Common myeloid progenitor, CD34-positive (primary cell): ENCODE results near the gene DNAJA4.
"Not testable (repeated sequence)": the region's sequence is repeated elsewhere in the genome, so short reads cannot be mapped to it uniquely, and the experiment has no call there.

Experiments used
- CTCF ChIA-PET: fragments of 350-600 bp; sonication (Branson Sonifier 250); formaldehyde crosslinking; loops from one replicate; lab custom pipeline; 2021; ENCODE audit warnings: antibody characterized with exemption; lab: Charles Lee
- POLR2A ChIA-PET: fragments of 350-600 bp; sonication (Branson Sonifier 250); formaldehyde crosslinking; loops from one replicate; lab custom pipeline; 2021; ENCODE audit warnings: antibody characterized with exemption; lab: Charles Lee
- DNase-seq, 3 donors: peaks; one replicate each; pipeline versions ENCODE4 v3.0.0 to v3.0.0-alpha.2; 2013
- H3K27ac ChIP-seq, 2 experiments: 1 replicate in 1 of 2; 2 replicates in 1 of 2; pipeline ENCODE4 v1.7.0; 2013; ENCODE audit warnings: inconsistent platforms in 2 of 2, low read length in 2 of 2, mild to moderate bottlenecking in 2 of 2, low read depth in 1 of 2, moderate library complexity in 1 of 2; ENCODE audit not compliant: severe bottlenecking in 2 of 2, insufficient read depth in 1 of 2, poor library complexity in 1 of 2
- H3K27me3 ChIP-seq, 5 experiments: replicated peaks in 2 of 5; 1 replicate in 3 of 5; 2 replicates in 2 of 5; pipeline versions ENCODE4 v1.6.1 to v1.7.0; 2013; ENCODE audit warnings: low read length in 4 of 5, mild to moderate bottlenecking in 2 of 5, moderate library complexity in 2 of 5, inconsistent platforms in 1 of 5; ENCODE audit not compliant: insufficient read depth in 5 of 5, control insufficient read depth in 4 of 5
- H3K36me3 ChIP-seq, 4 experiments: 1 replicate in 2 of 4; 2 replicates in 2 of 4; pipeline versions ENCODE4 v1.6.1 to v1.7.0; 2013; ENCODE audit warnings: low read length in 3 of 4, control low read depth in 1 of 4, mild to moderate bottlenecking in 1 of 4; ENCODE audit not compliant: control insufficient read depth in 4 of 4, insufficient read depth in 4 of 4
- H3K4me1 ChIP-seq, 4 experiments: 1 replicate in 3 of 4; 2 replicates in 1 of 4; pipeline versions ENCODE4 v1.6.1 to v1.7.1; 2013; ENCODE audit warnings: low read length in 3 of 4, mild to moderate bottlenecking in 3 of 4, control low read depth in 1 of 4, inconsistent platforms in 1 of 4, moderate library complexity in 1 of 4; ENCODE audit not compliant: control insufficient read depth in 4 of 4, insufficient read depth in 4 of 4; ENCODE audit errors: control extremely low read depth in 1 of 4
- H3K4me3 ChIP-seq, 7 experiments: 1 replicate in 4 of 7; 2 replicates in 3 of 7; pipeline versions ENCODE4 v1.5.1 to v1.7.0; 2013; ENCODE audit warnings: mild to moderate bottlenecking in 7 of 7, low read length in 6 of 7, moderate library complexity in 6 of 7, inconsistent platforms in 2 of 7, low read depth in 2 of 7, control low read depth in 1 of 7; ENCODE audit not compliant: insufficient read depth in 4 of 7, control insufficient read depth in 1 of 7; ENCODE audit errors: extremely low read depth in 1 of 7
- H3K9me3 ChIP-seq, 5 experiments: 1 replicate in 4 of 5; 2 replicates in 1 of 5; pipeline versions ENCODE4 v1.6.1 to v1.7.1; 2013; ENCODE audit warnings: low read length in 4 of 5, mild to moderate bottlenecking in 2 of 5, inconsistent platforms in 1 of 5, low read depth in 1 of 5, moderate library complexity in 1 of 5; ENCODE audit not compliant: control insufficient read depth in 4 of 5, insufficient read depth in 2 of 5; ENCODE audit errors: control extremely low read depth in 1 of 5
- WGBS: methylation state at CpG from one replicate; pipeline ENCODE4 v1.1.5; 2013; ENCODE audit not compliant: insufficient coverage; 5-methylcytosine and 5-hydroxymethylcytosine counted together

Gene DNAJA4

DNA sequence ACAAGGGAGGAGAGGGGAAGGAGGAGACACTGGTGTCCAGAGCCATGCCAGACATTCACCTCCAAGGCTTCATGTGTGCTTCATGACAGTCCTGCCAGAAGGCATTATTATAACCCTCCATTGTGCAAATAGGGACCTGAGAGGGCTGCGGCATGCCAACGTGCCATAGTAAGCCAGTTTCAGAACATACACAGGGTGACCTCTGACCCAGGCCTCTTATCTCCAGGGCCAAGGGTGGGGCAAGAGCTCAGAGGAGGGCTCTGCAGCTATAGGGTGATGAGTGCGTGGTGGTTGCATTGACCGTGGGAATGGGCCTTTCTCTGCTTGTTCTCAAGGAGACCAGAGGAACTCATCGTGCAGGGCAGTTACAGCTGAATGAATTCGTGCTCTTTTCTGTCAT, 20.3 kb upstream of the DNAJA4 start:
- Histone ChIP-seq H3K4me3 (no peak overlapping the region), H3K27ac (no peak overlapping the region), H3K4me1 (peaks cover 0 to 7% (median 0%) of the 10 kb centered on the region in 4 experiments), H3K36me3 (no peaks in the 10 kb centered on the region), H3K9me3 (no peaks in the 10 kb centered on the region), H3K27me3 (peaks cover 0 to 4% (median 0%) of the 10 kb centered on the region in 5 experiments)
- ChIA-PET POLR2A (interaction anchor here (0.6 kb wide), 1 partner anchor 88 kb away, joined by 5 read pairs; no protein-coding TSS in a partner anchor), CTCF (interaction anchor here (0.6 to 8.8 kb wide), 6 partner anchors 10 to 259 kb away, joined by 3 to 165 read pairs (median 3); no protein-coding TSS in a partner anchor)
- no peak for DNase-seq
- WGBS: 94% methylated on average over 6 of the region's 6 CpGs

DNA sequence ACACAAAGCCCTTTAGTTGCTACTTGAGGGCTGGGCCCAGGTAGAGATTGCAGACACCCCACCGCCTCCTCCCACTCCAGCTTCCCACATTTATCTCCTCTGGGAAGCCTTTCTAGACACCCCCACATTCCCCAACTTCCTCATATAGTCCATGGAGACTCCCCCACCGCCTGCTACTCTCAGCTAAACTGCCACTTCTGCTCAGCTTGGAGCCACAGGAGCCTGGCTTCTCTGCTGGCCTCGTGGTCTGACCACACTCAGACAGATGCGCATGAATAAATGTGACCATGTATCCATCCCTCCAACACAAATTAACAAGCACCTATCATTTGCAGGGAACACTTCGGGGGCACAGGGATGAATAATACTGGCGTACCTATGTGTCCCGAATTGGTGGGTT, 19.5 kb upstream of the DNAJA4 start:
- Histone ChIP-seq H3K4me3 (no peak overlapping the region), H3K36me3 (no peaks in the 10 kb centered on the region), H3K9me3 (no peaks in the 10 kb centered on the region), H3K27me3 (peaks cover 0 to 4% (median 0%) of the 10 kb centered on the region in 5 experiments), H3K27ac (no peak overlapping the region), H3K4me1 (peaks cover 0 to 7% (median 0%) of the 10 kb centered on the region in 4 experiments)
- 60% methylated on average over 7 of the region's 7 CpGs for WGBS
- POLR2A ChIA-PET: no interaction called here
- DNase-seq: peak in 2 of 3 donors; percentile 28 to 51
- CTCF ChIA-PET: interaction anchor here (1.0 to 8.8 kb wide), 8 partner anchors 9 to 245 kb away, joined by 3 to 165 read pairs (median 4); no protein-coding TSS in a partner anchor

DNA sequence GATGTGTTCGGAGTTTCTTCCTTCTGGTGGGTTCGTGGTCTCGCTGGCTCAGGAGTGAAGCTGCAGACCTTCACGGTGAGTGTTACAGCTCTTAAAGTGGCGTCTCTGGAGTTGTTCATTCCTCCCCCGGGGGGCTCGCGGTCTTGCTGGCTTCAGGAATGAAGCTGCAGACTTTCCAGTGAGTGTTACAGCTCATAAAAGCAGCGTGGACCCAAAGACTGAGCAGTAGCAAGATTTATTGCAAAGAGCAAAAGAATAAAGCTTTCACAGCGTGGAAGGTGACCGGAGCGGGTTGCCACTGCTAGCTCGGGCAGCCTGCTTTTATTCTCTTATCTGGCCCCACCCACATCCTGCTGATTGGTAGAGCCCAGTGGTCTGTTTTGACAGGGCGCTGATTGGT, 19.0 kb upstream of the DNAJA4 start:
- DNase-seq, H3K4me1 ChIP-seq, H3K27ac ChIP-seq, POLR2A ChIA-PET, H3K27me3 ChIP-seq, H3K36me3 ChIP-seq, H3K4me3 ChIP-seq, H3K9me3 ChIP-seq: not testable (repeated sequence)
- CTCF ChIA-PET: interaction anchor here (1.0 to 8.8 kb wide), 8 partner anchors 11 to 246 kb away, joined by 3 to 165 read pairs (median 4); no protein-coding TSS in a partner anchor
- WGBS: 86% methylated on average over 9 of the region's 14 CpGs

DNA sequence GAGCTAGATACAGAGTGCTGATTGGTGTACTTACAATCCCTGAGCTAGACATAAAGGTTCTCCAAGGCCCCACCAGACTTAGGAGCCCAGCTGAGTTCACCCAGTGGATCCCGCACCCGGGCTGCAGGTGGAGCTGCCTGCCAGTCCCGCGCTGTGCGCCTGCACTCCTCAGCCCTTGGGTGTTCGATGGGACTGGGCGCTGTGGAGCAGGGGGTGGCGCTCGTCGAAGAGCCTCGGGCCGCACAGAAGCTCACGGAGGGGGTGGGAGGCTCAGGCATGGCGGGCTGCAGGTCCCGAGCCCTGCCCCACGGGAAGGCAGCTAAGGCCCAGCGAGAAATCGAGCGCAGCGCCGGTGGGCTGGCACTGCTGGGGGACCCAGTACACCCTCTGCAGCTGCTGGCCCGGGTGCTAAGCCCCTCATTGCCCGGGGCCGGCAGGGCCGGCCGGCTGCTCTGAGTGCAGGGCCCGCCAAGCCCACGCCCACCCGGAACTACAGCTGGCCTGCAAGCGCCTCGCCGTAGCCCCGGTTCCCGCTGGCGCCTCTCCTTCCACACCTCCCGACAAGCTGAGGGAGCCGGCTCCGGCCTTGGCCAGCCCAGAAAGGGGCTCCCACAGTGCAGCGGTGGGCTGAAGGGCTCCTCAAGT, 18.3 kb upstream of the DNAJA4 start:
- H3K27me3 ChIP-seq, H3K27ac ChIP-seq, H3K9me3 ChIP-seq, H3K36me3 ChIP-seq, DNase-seq, POLR2A ChIA-PET, H3K4me3 ChIP-seq, H3K4me1 ChIP-seq: not testable (repeated sequence)
- CTCF ChIA-PET: interaction anchor here (1.2 to 8.8 kb wide), 7 partner anchors 11 to 246 kb away, joined by 3 to 165 read pairs (median 4); no protein-coding TSS in a partner anchor
- WGBS: 97% methylated on average over 30 of the region's 39 CpGs

DNA sequence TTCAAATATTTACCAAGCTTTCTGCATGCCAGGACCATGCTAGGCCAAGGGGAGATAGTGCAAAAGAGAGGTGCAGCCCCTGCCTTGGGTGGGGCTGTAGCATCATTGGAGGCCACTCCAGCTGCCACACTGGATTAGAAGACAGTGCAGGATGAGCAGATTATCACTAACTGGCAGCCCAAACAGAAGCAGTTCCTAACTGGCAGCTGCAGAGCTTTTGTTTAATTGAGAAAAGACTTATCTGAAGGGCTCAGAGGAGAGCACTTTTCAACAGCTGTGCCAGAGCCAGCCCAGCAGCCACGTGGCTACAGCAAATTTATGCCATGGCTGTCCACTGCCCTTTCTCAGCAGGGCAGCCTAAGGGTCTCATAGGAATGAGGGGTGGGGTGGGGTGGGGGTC, 16.5 kb upstream of the DNAJA4 start:
- no peaks in the 10 kb centered on the region for H3K27me3 ChIP-seq
- H3K36me3 ChIP-seq: no peaks in the 10 kb centered on the region
- H3K9me3 ChIP-seq: no peaks in the 10 kb centered on the region
- 100% methylated on average over 1 of the region's 1 CpG for WGBS
- DNase-seq: peak in 2 of 3 donors; percentile 6 to 44
- H3K27ac ChIP-seq: no peak overlapping the region
- H3K4me1 ChIP-seq: peaks cover 0 to 7% (median 0%) of the 10 kb centered on the region in 4 experiments
- H3K4me3 ChIP-seq: no peak overlapping the region
- ChIA-PET POLR2A (no interaction called here), CTCF (interaction anchor here (1.3 kb wide), 1 partner anchor 139 kb away, joined by 3 read pairs; no protein-coding TSS in a partner anchor)

DNA sequence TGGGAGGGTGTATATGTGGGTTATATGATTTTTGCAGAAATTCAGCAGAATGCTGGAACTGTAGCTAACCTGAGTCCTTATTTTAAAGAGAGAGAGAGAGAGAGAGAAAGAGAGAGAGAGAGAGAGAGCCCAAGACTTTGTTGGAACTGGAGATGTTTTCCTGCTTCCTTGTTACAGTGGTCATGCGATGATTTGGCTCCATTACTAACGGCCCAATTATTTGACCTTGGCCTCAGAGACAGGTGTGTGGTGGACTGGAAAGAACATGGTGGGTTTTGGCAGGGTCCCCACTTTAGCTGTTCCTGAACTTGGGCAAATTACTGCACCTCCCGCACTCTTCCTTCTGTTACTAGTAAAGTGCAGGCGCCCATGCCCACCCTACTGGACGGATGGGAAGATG, 15.2 kb upstream of the DNAJA4 start:
- no peak overlapping the region for H3K4me3 ChIP-seq
- no peaks in the 10 kb centered on the region for H3K27me3 ChIP-seq
- ChIA-PET POLR2A (no interaction called here), CTCF (interaction anchor here (2.9 kb wide), 1 partner anchor 9 kb away, joined by 10 read pairs; no protein-coding TSS in a partner anchor)
- 100% methylated on average over 2 of the region's 5 CpGs for WGBS
- no peak for DNase-seq
- H3K27ac ChIP-seq: no peak overlapping the region
- H3K4me1 ChIP-seq: peaks cover 0 to 7% (median 0%) of the 10 kb centered on the region in 4 experiments
- H3K36me3 ChIP-seq: no peaks in the 10 kb centered on the region
- no peaks in the 10 kb centered on the region for H3K9me3 ChIP-seq

DNA sequence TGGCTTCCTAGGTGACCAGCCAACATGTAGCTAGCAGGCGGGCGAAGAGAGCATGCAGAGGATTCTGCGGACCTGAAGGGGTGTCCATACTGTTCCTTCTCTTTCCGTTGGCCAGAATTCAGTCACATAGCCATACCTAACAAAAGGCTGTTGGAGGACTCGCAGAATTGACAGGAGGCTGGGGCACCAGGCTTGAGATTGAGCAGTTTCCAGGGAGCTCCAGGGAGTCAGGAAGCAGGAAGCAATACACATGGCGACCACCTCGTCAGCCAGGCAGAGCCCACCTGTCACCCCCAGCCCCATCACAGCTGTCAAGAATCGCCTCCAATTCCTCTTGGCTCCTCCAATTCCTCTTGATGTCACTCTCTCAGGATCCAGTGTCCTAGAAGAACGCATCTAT, 13.2 kb upstream of the DNAJA4 start:
- Histone ChIP-seq H3K36me3 (no peaks in the 10 kb centered on the region), H3K27me3 (no peaks in the 10 kb centered on the region), H3K4me1 (no peaks in the 10 kb centered on the region), H3K9me3 (no peaks in the 10 kb centered on the region), H3K4me3 (no peak overlapping the region), H3K27ac (no peak overlapping the region)
- DNase-seq: no peak
- 95% methylated on average over 9 of the region's 9 CpGs for WGBS
- CTCF ChIA-PET: interaction anchor here (0.8 to 2.9 kb wide), 5 partner anchors 9 to 142 kb away, joined by 4 to 10 read pairs (median 5); no protein-coding TSS in a partner anchor
- POLR2A ChIA-PET: no interaction called here
